ENCODE measurements around the gene FADS2. TPM values are rescaled to one million over a fixed set of nuclear protein-coding genes. Genes with fewer than 3 reads are reported as not detected.

Gene FADS2
- total and polyA plus RNA-seq, 2 of the 13 experiments (the other 11 are each of a cell fraction or from before 2014, with no cell fraction given), result 90.1 to 124 TPM

- no peak for TF ChIP-seq TEAD3 (CRISPR knock-in tag; optimal IDR thresholded peaks at IDR 0.05; ENCODE audit: borderline replicate concordance)
- TF ChIP-seq, protein P1, sequence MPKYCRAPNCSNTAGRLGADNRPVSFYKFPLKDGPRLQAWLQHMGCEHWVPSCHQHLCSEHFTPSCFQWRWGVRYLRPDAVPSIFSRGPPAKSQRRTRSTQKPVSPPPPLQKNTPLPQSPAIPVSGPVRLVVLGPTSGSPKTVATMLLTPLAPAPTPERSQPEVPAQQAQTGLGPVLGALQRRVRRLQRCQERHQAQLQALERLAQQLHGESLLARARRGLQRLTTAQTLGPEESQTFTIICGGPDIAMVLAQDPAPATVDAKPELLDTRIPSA (CRISPR knock-in tag; IDR thresholded peaks at IDR 0.05; ENCODE audit: borderline replicate concordance), result no peak
- TF ChIP-seq CENPBD1 (CRISPR knock-in tag; IDR thresholded peaks at IDR 0.05; ENCODE audit: borderline replicate concordance, low read depth), result no peak
- no peak for TF ChIP-seq ZBTB20 (CRISPR knock-in tag; IDR thresholded peaks at IDR 0.05; ENCODE audit: borderline replicate concordance, low read depth)
- TF ChIP-seq CENPX (CRISPR knock-in tag; IDR thresholded peaks at IDR 0.05), result no peak
- TF ChIP-seq, protein P2, sequence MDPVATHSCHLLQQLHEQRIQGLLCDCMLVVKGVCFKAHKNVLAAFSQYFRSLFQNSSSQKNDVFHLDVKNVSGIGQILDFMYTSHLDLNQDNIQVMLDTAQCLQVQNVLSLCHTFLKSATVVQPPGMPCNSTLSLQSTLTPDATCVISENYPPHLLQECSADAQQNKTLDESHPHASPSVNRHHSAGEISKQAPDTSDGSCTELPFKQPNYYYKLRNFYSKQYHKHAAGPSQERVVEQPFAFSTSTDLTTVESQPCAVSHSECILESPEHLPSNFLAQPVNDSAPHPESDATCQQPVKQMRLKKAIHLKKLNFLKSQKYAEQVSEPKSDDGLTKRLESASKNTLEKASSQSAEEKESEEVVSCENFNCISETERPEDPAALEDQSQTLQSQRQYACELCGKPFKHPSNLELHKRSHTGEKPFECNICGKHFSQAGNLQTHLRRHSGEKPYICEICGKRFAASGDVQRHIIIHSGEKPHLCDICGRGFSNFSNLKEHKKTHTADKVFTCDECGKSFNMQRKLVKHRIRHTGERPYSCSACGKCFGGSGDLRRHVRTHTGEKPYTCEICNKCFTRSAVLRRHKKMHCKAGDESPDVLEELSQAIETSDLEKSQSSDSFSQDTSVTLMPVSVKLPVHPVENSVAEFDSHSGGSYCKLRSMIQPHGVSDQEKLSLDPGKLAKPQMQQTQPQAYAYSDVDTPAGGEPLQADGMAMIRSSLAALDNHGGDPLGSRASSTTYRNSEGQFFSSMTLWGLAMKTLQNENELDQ (CRISPR knock-in tag; IDR thresholded peaks at IDR 0.05; ENCODE audit: borderline replicate concordance), result no peak
- no peak for TF ChIP-seq ZSCAN22 (CRISPR knock-in tag; IDR thresholded peaks at IDR 0.05)
- TF ChIP-seq ZBTB40 (IDR thresholded peaks at IDR 0.05), result no peak
- no peak for TF ChIP-seq ZBTB40 (CRISPR knock-in tag; IDR thresholded peaks at IDR 0.05)
- no peak for TF ChIP-seq TRAFD1 (CRISPR knock-in tag; IDR thresholded peaks at IDR 0.05; ENCODE audit: borderline replicate concordance)
- no peak for TF ChIP-seq KLF13 (CRISPR knock-in tag; IDR thresholded peaks at IDR 0.05)
- no peak for TF ChIP-seq ELF4 (CRISPR knock-in tag; IDR thresholded peaks at IDR 0.05; ENCODE audit: borderline replicate concordance)
- no peak for TF ChIP-seq AHR (CRISPR knock-in tag; IDR thresholded peaks at IDR 0.05)
- no peak for TF ChIP-seq NBN (conservative IDR thresholded peaks at IDR 0.05)
These were observed 62.6 kb downstream of the FADS2 start (continued) for GRCh38 chr11:61890529-61891330.

All from HepG2 (cell line).